ENCODE measurements around the gene RPTOR. TPM values are rescaled to one million over a fixed set of nuclear protein-coding genes. Genes with fewer than 3 reads are reported as not detected.

RPTOR gene
- total RNA-seq, 1 experiment from 2014 or later: 58.0 TPM

DNA sequence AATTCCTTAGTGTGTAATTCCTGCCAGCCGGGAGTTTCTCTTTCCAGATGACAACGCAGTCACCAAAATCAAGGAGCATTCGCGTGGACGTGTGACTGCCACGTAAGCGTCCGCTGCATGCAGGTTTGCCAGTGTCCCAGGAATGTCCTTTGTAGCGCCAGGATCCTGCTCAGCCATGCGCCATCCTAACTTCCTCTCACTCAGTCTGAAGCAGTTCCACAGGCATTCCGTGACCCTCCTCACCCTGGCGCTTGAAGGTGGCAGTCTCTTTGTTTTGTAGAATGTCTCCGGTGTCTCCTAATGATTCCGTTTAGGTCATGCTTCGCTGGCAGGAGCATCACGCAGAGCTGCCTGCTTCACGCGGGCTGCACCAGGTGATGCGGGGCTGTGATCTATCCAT, 88.6 kb downstream of the RPTOR start:
- Histone ChIP-seq H3K4me1 (ENCODE audit: control insufficient read depth, insufficient read depth, low read length) (no peaks in the 10 kb centered on the region), H3K27me3 (ENCODE audit: control insufficient read depth, insufficient read depth, low read length) (no peaks in the 10 kb centered on the region), H3K4me3 (ENCODE audit: low read depth in 2 of 2, low read length in 2 of 2) (no peak overlapping the region), H3K36me3 (ENCODE audit: control insufficient read depth, insufficient read depth, low read length) (no peaks in the 10 kb centered on the region), H3K9me3 (ENCODE audit: control insufficient read depth, insufficient read depth, low read depth, low read length) (no peaks in the 10 kb centered on the region), H3K27ac (ENCODE audit: low read length) (no peak overlapping the region)
- in situ Hi-C loops (cut with HindIII; ENCODE audit: low pct_unique_long_range_greater_than_20kb, low sequenced_read_pairs): no loop called here
- TF ChIP-seq, protein P1, sequence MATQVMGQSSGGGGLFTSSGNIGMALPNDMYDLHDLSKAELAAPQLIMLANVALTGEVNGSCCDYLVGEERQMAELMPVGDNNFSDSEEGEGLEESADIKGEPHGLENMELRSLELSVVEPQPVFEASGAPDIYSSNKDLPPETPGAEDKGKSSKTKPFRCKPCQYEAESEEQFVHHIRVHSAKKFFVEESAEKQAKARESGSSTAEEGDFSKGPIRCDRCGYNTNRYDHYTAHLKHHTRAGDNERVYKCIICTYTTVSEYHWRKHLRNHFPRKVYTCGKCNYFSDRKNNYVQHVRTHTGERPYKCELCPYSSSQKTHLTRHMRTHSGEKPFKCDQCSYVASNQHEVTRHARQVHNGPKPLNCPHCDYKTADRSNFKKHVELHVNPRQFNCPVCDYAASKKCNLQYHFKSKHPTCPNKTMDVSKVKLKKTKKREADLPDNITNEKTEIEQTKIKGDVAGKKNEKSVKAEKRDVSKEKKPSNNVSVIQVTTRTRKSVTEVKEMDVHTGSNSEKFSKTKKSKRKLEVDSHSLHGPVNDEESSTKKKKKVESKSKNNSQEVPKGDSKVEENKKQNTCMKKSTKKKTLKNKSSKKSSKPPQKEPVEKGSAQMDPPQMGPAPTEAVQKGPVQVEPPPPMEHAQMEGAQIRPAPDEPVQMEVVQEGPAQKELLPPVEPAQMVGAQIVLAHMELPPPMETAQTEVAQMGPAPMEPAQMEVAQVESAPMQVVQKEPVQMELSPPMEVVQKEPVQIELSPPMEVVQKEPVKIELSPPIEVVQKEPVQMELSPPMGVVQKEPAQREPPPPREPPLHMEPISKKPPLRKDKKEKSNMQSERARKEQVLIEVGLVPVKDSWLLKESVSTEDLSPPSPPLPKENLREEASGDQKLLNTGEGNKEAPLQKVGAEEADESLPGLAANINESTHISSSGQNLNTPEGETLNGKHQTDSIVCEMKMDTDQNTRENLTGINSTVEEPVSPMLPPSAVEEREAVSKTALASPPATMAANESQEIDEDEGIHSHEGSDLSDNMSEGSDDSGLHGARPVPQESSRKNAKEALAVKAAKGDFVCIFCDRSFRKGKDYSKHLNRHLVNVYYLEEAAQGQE (IDR thresholded peaks at IDR 0.05; ENCODE audit: insufficient read depth in 1 of 2, low read depth in 2 of 2, low read length in 1 of 2): no peak
- TF ChIP-seq TCF7L2 (IDR thresholded peaks at IDR 0.05; ENCODE audit: low read depth, low read length): no peak
- TF ChIP-seq, protein P2, sequence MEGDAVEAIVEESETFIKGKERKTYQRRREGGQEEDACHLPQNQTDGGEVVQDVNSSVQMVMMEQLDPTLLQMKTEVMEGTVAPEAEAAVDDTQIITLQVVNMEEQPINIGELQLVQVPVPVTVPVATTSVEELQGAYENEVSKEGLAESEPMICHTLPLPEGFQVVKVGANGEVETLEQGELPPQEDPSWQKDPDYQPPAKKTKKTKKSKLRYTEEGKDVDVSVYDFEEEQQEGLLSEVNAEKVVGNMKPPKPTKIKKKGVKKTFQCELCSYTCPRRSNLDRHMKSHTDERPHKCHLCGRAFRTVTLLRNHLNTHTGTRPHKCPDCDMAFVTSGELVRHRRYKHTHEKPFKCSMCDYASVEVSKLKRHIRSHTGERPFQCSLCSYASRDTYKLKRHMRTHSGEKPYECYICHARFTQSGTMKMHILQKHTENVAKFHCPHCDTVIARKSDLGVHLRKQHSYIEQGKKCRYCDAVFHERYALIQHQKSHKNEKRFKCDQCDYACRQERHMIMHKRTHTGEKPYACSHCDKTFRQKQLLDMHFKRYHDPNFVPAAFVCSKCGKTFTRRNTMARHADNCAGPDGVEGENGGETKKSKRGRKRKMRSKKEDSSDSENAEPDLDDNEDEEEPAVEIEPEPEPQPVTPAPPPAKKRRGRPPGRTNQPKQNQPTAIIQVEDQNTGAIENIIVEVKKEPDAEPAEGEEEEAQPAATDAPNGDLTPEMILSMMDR (IDR thresholded peaks at IDR 0.05): no peak
- TF ChIP-seq SIN3A (IDR thresholded peaks at IDR 0.05; ENCODE audit: borderline replicate concordance, insufficient read depth, low read depth, low read length): no peak
- no peak for TF ChIP-seq POLR2AphosphoS5 (IDR thresholded peaks at IDR 0.05; ENCODE audit: low read depth, low read length)
- POLR2A ChIA-PET: no interaction called here
- DNase-seq (ENCODE audit: low read depth, low spot score) (no peak), ATAC-seq (no peak)
- intact Hi-C loops (cut with micrococcal nuclease; ENCODE audit: unreplicated experiment): no loop called here
- BruUV-seq (replicated peaks): no TSS peak
- CTCF ChIA-PET: no interaction called here

DNA sequence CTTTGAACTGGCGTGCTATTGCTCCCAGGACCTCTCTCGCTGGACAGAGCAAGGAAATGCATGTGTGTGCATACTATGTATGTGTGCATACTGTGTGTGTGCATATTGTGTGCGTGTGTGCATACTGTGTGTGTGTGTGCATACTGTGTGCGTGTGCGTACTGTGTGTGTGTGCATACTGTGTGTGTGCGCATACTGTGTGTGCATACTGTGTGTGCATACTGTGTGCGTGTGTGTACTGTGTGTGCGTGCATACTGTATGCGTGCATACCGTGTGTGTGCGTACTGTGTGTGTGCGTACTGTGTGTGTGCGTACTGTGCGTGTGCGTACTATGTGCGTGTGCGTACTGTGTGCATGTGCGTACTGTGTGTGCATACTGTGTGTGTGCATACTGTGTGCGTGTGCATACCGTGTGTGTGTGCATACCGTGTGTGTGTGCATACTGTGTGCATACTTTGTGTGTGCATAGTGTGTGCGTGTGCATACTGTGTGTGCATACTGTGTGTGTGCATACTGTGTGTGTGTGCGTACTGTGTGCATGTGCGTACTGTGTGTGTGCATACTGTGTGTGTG, 89.4 kb downstream of the RPTOR start:
- H3K4me1 ChIP-seq (ENCODE audit: control insufficient read depth, insufficient read depth, low read length): no peaks in the 10 kb centered on the region
- no peaks in the 10 kb centered on the region for H3K27me3 ChIP-seq (ENCODE audit: control insufficient read depth, insufficient read depth, low read length)
- ATAC-seq (no peak), DNase-seq (ENCODE audit: low read depth, low spot score) (no peak)
- ChIA-PET CTCF (no interaction called here), POLR2A (no interaction called here)
- intact Hi-C loops (cut with micrococcal nuclease; ENCODE audit: unreplicated experiment): no loop called here
- no peak overlapping the region for H3K4me3 ChIP-seq (ENCODE audit: low read depth in 2 of 2, low read length in 2 of 2)
- H3K36me3 ChIP-seq (ENCODE audit: control insufficient read depth, insufficient read depth, low read length): no peaks in the 10 kb centered on the region
- TF ChIP-seq, protein P2 (IDR thresholded peaks at IDR 0.05): no peak
- TF ChIP-seq, protein P1 (IDR thresholded peaks at IDR 0.05; ENCODE audit: insufficient read depth in 1 of 2, low read depth in 2 of 2, low read length in 1 of 2): no peak
- no peak for TF ChIP-seq SIN3A (IDR thresholded peaks at IDR 0.05; ENCODE audit: borderline replicate concordance, insufficient read depth, low read depth, low read length)
- TF ChIP-seq POLR2AphosphoS5 (IDR thresholded peaks at IDR 0.05; ENCODE audit: low read depth, low read length): no peak
- no peak for TF ChIP-seq TCF7L2 (IDR thresholded peaks at IDR 0.05; ENCODE audit: low read depth, low read length)
- BruUV-seq (replicated peaks): no TSS peak
- no peaks in the 10 kb centered on the region for H3K9me3 ChIP-seq (ENCODE audit: control insufficient read depth, insufficient read depth, low read depth, low read length)
- in situ Hi-C loops (cut with HindIII; ENCODE audit: low pct_unique_long_range_greater_than_20kb, low sequenced_read_pairs): no loop called here
- no peak overlapping the region for H3K27ac ChIP-seq (ENCODE audit: low read length)
